CD14-positive monocyte (primary cell): ENCODE results near the gene DGCR6L. TPM values are rescaled to one million over a fixed set of nuclear protein-coding genes. Genes with fewer than 3 reads are reported as not detected.

Experiments used
- DNase-seq, 3 donors: peaks; one replicate each; pipeline ENCODE4 v3.0.0-alpha.2; 2011 to 2022
- H2AFZ ChIP-seq: 2 replicates; pipeline ENCODE4 v1.6.0; 2012; ENCODE audit warnings: mild to moderate bottlenecking, low read depth, low read length, inconsistent platforms; ENCODE audit not compliant: insufficient read depth, poor library complexity, severe bottlenecking
- H3K27ac ChIP-seq, 2 donors: 1 replicate in 1 of 2; 2 replicates in 1 of 2; pipeline ENCODE4 v1.5.1; 2012 to 2013; ENCODE audit warnings: low read length in 2 of 2, control low read depth in 1 of 2, inconsistent platforms in 1 of 2, low read depth in 1 of 2, mild to moderate bottlenecking in 1 of 2
- H3K27me3 ChIP-seq, 2 donors: one replicate each; pipeline versions ENCODE4 v1.6.0 to v1.6.1; 2011 to 2013; ENCODE audit warnings: low read length in 2 of 2; ENCODE audit not compliant: control insufficient read depth in 2 of 2, insufficient read depth in 2 of 2
- H3K36me3 ChIP-seq, 2 donors: replicated peaks in 1 of 2; 1 replicate in 1 of 2; 2 replicates in 1 of 2; pipeline versions ENCODE4 v1.5.1 to v1.6.1; 2012 to 2013; ENCODE audit warnings: low read length in 2 of 2, control low read depth in 1 of 2, inconsistent platforms in 1 of 2, mild to moderate bottlenecking in 1 of 2; ENCODE audit not compliant: insufficient read depth in 2 of 2, control insufficient read depth in 1 of 2
- H3K4me1 ChIP-seq, 2 donors: 1 replicate in 1 of 2; 2 replicates in 1 of 2; pipeline versions ENCODE4 v1.5.1 to v1.6.1; 2012 to 2013; ENCODE audit warnings: low read length in 2 of 2, control low read depth in 1 of 2, inconsistent platforms in 1 of 2, mild to moderate bottlenecking in 1 of 2, moderate library complexity in 1 of 2; ENCODE audit not compliant: insufficient read depth in 2 of 2, control insufficient read depth in 1 of 2
- H3K4me2 ChIP-seq: replicated peaks from 2 replicates; pipeline ENCODE3; 2012; ENCODE audit warnings: low read length, moderate library complexity, mild to moderate bottlenecking; ENCODE audit not compliant: poor library complexity, severe bottlenecking; ENCODE audit errors: extremely low read depth
- H3K4me3 ChIP-seq, 3 experiments: fragments of 200-600 bp in 1 of 3; sonication (generic) in 1 of 3; replicated peaks in 1 of 3; 1 replicate in 2 of 3; 2 replicates in 1 of 3; pipeline ENCODE4 v1.5.1; 2011 to 2013; ENCODE audit warnings: low read length in 3 of 3, mild to moderate bottlenecking in 3 of 3, control low read depth in 2 of 3, low read depth in 2 of 3, inconsistent platforms in 1 of 3, moderate library complexity in 1 of 3
- H3K79me2 ChIP-seq: 2 replicates; pipeline ENCODE4 v1.6.0; 2012; ENCODE audit warnings: mild to moderate bottlenecking, control low read depth, inconsistent platforms, low read length, moderate library complexity; ENCODE audit not compliant: insufficient read depth
- H3K9ac ChIP-seq: 2 replicates; pipeline ENCODE4 v1.6.0; 2017; ENCODE audit warnings: low read length, mild to moderate bottlenecking; ENCODE audit not compliant: insufficient read depth, poor library complexity, severe bottlenecking
- H3K9me3 ChIP-seq, 2 donors: replicated peaks in 1 of 2; 1 replicate in 1 of 2; 2 replicates in 1 of 2; pipeline versions ENCODE4 v1.5.1 to v1.6.1; 2012 to 2013; ENCODE audit warnings: low read length in 2 of 2, control low read depth in 1 of 2; ENCODE audit not compliant: control insufficient read depth in 1 of 2, insufficient read depth in 1 of 2
- H4K20me1 ChIP-seq: 2 replicates; pipeline ENCODE4 v1.6.0; 2012; ENCODE audit warnings: mild to moderate bottlenecking, low read length, control low read depth, moderate library complexity; ENCODE audit not compliant: insufficient read depth
- H3K27ac Mint-ChIP-seq, 7 donors: one replicate each; pipeline ENCODE4 v1.8.0; 2020; ENCODE audit warnings: mild to moderate bottlenecking in 7 of 7, mixed read lengths in 7 of 7, moderate library complexity in 6 of 7, inconsistent platforms in 2 of 7
- H3K27me3 Mint-ChIP-seq, 3 donors: one replicate each; pipeline ENCODE4 v1.8.0; 2021 to 2022; ENCODE audit warnings: low read depth in 3 of 3, mild to moderate bottlenecking in 3 of 3, mixed read lengths in 3 of 3, moderate library complexity in 3 of 3, inconsistent platforms in 1 of 3
- H3K36me3 Mint-ChIP-seq, 2 donors: one replicate each; pipeline ENCODE4 v1.8.0; 2020; ENCODE audit warnings: mixed read lengths in 2 of 2, inconsistent platforms in 1 of 2, mild to moderate bottlenecking in 1 of 2
- H3K4me1 Mint-ChIP-seq: one replicate; pipeline ENCODE4 v1.8.0; 2020; ENCODE audit warnings: mild to moderate bottlenecking, mixed read lengths
- H3K4me3 Mint-ChIP-seq, 2 donors: one replicate each; pipeline ENCODE4 v1.8.0; 2020; ENCODE audit warnings: mild to moderate bottlenecking in 2 of 2, mixed read lengths in 2 of 2, moderate library complexity in 1 of 2
- H3K9me3 Mint-ChIP-seq, 7 donors: one replicate each; pipeline ENCODE4 v1.8.0; 2020 to 2022; ENCODE audit warnings: mixed read lengths in 7 of 7, mild to moderate bottlenecking in 6 of 7, moderate library complexity in 6 of 7, inconsistent platforms in 2 of 7
- WGBS: methylation state at CpG from one replicate; pipeline ENCODE4 v1.1.5; 2013; ENCODE audit warnings: missing lambda C conversion rate; ENCODE audit not compliant: insufficient coverage; 5-methylcytosine and 5-hydroxymethylcytosine counted together
- intact Hi-C, 2 donors: fragments of 100-400 bp; cut with micrococcal nuclease; formaldehyde crosslinking; loops; one replicate each; pipeline versions ENCODE4 v1.15.0 to v1.15.1; 2023
- polyA plus RNA-seq, 3 donors: library from polyadenylated mRNA; depleted of rRNA in 1 of 3; unstranded in 2 of 3; stranded (reverse) in 1 of 3; fragments of 300-500 nt in 2 of 3; fragments of >200 nt in 1 of 3; fragmentation: Illumina TruSeq in 2 of 3; gene quantifications; 1 replicate in 2 of 3; 2 replicates in 1 of 3; pipeline ENCODE4 v1.2.3, GENCODE V29; 2012 to 2021
- TF ChIP-seq, protein P1 (sequence below): fragments of 200-600 bp; IDR thresholded peaks from one replicate; pipeline ENCODE4 v1.8.0; 2022; ENCODE audit warnings: antibody characterized with exemption, mild to moderate bottlenecking

DGCR6L gene
- polyA plus RNA-seq, 3 donors, result 33.0 to 62.8 (median 56.3) TPM

DNA sequence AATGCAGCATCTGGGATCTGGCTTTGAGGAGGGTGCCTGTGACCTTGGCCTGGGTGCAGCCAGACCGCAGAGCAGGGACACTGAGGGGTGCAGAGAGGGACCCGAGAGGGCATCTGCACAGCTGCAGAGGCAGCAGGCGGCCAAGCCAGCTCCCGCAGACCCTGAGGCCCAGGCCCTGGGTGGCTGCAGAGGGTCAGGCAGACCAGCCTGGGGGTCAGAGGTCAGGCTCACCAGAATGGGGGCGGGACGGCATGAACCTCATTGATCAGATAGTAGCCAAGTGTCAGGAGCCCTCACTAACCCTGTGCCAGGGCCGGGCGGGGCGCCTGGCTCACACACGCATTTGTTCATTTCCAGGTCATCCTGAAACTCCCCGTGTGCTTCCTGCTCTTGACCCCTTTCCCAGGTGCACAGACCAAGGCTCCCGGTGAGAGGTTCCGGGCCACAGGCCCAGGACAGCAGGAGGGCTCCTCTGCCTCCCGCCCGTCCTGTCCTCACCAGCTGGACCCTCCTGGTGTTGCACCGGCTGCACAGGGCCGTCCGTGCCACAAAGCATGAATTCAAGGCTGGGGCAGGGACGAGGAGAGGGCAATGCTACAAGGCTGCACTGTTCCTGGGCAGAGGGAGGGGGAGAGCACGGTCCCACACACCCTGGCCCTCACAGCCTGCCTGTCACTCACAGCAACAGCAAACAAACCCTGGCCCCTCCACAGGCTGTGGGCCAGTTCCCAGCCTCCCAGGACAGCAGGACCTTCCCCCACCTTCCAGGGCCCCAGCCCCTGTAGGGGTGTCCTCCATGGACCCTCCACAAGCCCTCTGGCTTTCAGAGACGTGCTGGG lies 55.0 kb downstream of the DGCR6L start:
- DNase-seq, result no peak
- H3K9ac ChIP-seq, result no peak overlapping the region
- no peaks in the 10 kb centered on the region for H3K36me3 ChIP-seq
- TF ChIP-seq, protein P1, sequence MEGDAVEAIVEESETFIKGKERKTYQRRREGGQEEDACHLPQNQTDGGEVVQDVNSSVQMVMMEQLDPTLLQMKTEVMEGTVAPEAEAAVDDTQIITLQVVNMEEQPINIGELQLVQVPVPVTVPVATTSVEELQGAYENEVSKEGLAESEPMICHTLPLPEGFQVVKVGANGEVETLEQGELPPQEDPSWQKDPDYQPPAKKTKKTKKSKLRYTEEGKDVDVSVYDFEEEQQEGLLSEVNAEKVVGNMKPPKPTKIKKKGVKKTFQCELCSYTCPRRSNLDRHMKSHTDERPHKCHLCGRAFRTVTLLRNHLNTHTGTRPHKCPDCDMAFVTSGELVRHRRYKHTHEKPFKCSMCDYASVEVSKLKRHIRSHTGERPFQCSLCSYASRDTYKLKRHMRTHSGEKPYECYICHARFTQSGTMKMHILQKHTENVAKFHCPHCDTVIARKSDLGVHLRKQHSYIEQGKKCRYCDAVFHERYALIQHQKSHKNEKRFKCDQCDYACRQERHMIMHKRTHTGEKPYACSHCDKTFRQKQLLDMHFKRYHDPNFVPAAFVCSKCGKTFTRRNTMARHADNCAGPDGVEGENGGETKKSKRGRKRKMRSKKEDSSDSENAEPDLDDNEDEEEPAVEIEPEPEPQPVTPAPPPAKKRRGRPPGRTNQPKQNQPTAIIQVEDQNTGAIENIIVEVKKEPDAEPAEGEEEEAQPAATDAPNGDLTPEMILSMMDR, result no peak
- Mint-ChIP-seq H3K4me3 (no peak overlapping the region), H3K36me3 (no peaks in the 10 kb centered on the region), H3K4me1 (peaks cover 5% of the 10 kb centered on the region), H3K27me3 (peaks cover 5 to 22% (median 7%) of the 10 kb centered on the region in 3 donors), H3K9me3 (no peaks in the 10 kb centered on the region), H3K27ac (no peak overlapping the region)
- H3K27me3 ChIP-seq, result peaks cover 0 to 11% of the 10 kb centered on the region in 2 donors
- no peaks in the 10 kb centered on the region for H3K79me2 ChIP-seq
- no peak overlapping the region for H2AFZ ChIP-seq
- H3K4me3 ChIP-seq, result no peak overlapping the region
- H3K27ac ChIP-seq, result no peak overlapping the region
- intact Hi-C loops, result loop anchor here (5.0 kb wide), 1 partner anchor 108 kb away; no protein-coding TSS in a partner anchor
- WGBS, result 95% methylated on average over 16 of the region's 21 CpGs
- H3K4me2 ChIP-seq, result no peak overlapping the region
- H3K9me3 ChIP-seq, result no peaks in the 10 kb centered on the region
- no peaks in the 10 kb centered on the region for H4K20me1 ChIP-seq
- peaks cover 4 to 8% of the 10 kb centered on the region in 2 donors for H3K4me1 ChIP-seq

Other genes with a start within 250 kb of the DGCR6L start
- gene DGCR8, start 239.8 kb downstream of the DGCR6L start, polyA plus RNA-seq, result 10 to 100 TPM in 1 of 3 donors, 1 to 10 TPM in 2; 1.2 to 18.7 (median 1.4) TPM
- 10 to 100 TPM; 45.0 to 52.3 (median 47.4) TPM for gene RANBP1, start 204.0 kb downstream of the DGCR6L start, polyA plus RNA-seq
- 100 to 1,000 TPM in 1 of 3 donors, 10 to 100 TPM in 2; 20.1 to 121 (median 23.5) TPM for gene TRMT2A, start 202.8 kb downstream of the DGCR6L start, polyA plus RNA-seq
- 10 to 100 TPM in 1 of 3 donors, 1 to 10 TPM in 1, under 1 TPM in 1; 0.73 to 76.3 (median 1.1) TPM for gene ZDHHC8, start 188.3 kb downstream of the DGCR6L start, polyA plus RNA-seq
- under 1 TPM in 1 of 3 donors, not detected in 2; 0.15 TPM for gene CCDC188, start 169.0 kb downstream of the DGCR6L start, polyA plus RNA-seq
- not detected for gene RTN4R, start 51.7 kb downstream of the DGCR6L start, polyA plus RNA-seq
- gene ZNF74, start 74.1 kb upstream of the DGCR6L start, polyA plus RNA-seq, result 1 to 10 TPM; 1.9 to 4.8 (median 1.9) TPM
- under 1 TPM in 2 of 3 donors, not detected in 1; 0.12 to 0.51 TPM for gene SCARF2, start 117.8 kb upstream of the DGCR6L start, polyA plus RNA-seq
- gene KLHL22, start 175.7 kb upstream of the DGCR6L start, polyA plus RNA-seq, result 10 to 100 TPM in 1 of 3 donors, 1 to 10 TPM in 2; 7.8 to 15.6 (median 9.2) TPM
- gene MED15, start 187.6 kb upstream of the DGCR6L start, polyA plus RNA-seq, result 100 to 1,000 TPM in 1 of 3 donors, 10 to 100 TPM in 2; 10.0 to 126 (median 17.8) TPM